ENCODE results near the gene CPNE7. TPM values are rescaled to one million over a fixed set of nuclear protein-coding genes. Genes with fewer than 3 reads are reported as not detected.

Gene CPNE7
- total RNA-seq, 1 experiment from 2014 or later: 40.4 TPM

- Histone ChIP-seq H3K36me3 (ENCODE audit: control insufficient read depth, insufficient read depth, low read length) (no peaks in the 10 kb centered on the region), H3K4me1 (peaks cover 44% of the 10 kb centered on the region), H3K4me3 (ENCODE audit: low read depth, low read length) (no peak overlapping the region), H3K27me3 (replicated peaks; ENCODE audit: control insufficient read depth, insufficient read depth, low read length) (no peaks in the 10 kb centered on the region), H3K9me3 (no peaks in the 10 kb centered on the region; the same call in 1 of the 2 replicates)
- Mint-ChIP-seq H3K36me3 (ENCODE audit: insufficient read depth, unreplicated experiment) (no peaks in the 10 kb centered on the region), H3K27me3 (ENCODE audit: insufficient read depth, unreplicated experiment) (no peaks in the 10 kb centered on the region), H3K4me1 (ENCODE audit: low read depth, unreplicated experiment) (peaks cover 27% of the 10 kb centered on the region), H3K9me3 (ENCODE audit: unreplicated experiment) (no peaks in the 10 kb centered on the region), H3K4me3 (ENCODE audit: unreplicated experiment) (no peak overlapping the region), H3K27ac (ENCODE audit: unreplicated experiment) (no peak overlapping the region)
- DNase-seq: no peak
- ChIA-PET CTCF (no interaction called here), POLR2A (no interaction called here)
- TF ChIP-seq CTCF (IDR thresholded peaks at IDR 0.05; ENCODE audit: insufficient read depth in 1 of 2, low read depth in 1 of 2, low read length in 1 of 2, severe bottlenecking in 1 of 2, unreplicated experiment in 1 of 2): no peak
- intact Hi-C loops (cut with micrococcal nuclease; ENCODE audit: unreplicated experiment): no loop called here
- BruUV-seq (replicated peaks): no TSS peak
These were observed 34.5 kb downstream of the CPNE7 start for GRCh38 chr16:89610108-89610453.

DNA sequence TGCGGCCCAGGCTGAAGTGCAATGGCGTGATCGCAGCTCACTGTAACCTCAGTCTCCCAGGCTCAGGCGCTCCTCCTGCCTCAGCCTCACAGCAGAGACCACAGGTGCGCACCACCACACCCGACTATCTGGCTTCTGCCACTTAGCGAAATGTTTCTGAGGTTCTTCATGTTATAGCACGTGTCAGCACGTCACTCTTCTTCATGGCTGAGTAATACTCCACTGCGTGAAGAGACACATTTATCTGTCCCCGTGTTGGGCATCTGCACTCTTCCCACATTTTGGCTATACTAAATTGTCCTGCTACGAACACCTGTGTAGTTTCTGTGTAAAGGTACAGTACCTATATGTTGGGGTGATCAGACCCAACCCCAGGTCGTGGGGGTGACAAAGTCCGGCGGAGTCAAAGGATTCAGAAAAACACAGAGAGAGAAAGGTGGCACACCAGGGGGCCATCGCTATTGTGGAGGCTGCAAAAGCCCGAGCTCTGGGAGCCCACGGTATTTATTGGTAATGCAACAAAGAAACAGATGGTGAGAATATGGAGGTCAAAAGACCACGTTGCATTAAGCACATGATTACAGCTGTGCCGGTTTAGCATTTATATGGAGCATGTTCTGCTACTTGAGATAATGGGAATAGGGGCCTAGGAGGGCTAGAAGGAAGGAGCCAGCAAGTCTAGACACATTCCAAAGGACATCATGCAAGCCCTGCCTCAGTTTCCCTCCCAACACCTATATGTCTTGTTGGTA, 37.0 kb downstream of the CPNE7 start:
- H3K36me3 Mint-ChIP-seq (ENCODE audit: insufficient read depth, unreplicated experiment): no peaks in the 10 kb centered on the region
- no peak for DNase-seq
- no peak overlapping the region for H3K27ac Mint-ChIP-seq (ENCODE audit: unreplicated experiment)
- Histone ChIP-seq H3K36me3 (ENCODE audit: control insufficient read depth, insufficient read depth, low read length) (no peaks in the 10 kb centered on the region), H3K9me3 (no peaks in the 10 kb centered on the region; the same call in 1 of the 2 replicates), H3K27me3 (replicated peaks; ENCODE audit: control insufficient read depth, insufficient read depth, low read length) (no peaks in the 10 kb centered on the region), H3K4me3 (ENCODE audit: low read depth, low read length) (no peak overlapping the region), H3K4me1 (peaks cover 44% of the 10 kb centered on the region)
- peaks cover 33% of the 10 kb centered on the region for H3K4me1 Mint-ChIP-seq (ENCODE audit: low read depth, unreplicated experiment)
- no peaks in the 10 kb centered on the region for H3K9me3 Mint-ChIP-seq (ENCODE audit: unreplicated experiment)
- intact Hi-C loops (cut with micrococcal nuclease; ENCODE audit: unreplicated experiment): no loop called here
- TF ChIP-seq CTCF (IDR thresholded peaks at IDR 0.05; ENCODE audit: insufficient read depth in 1 of 2, low read depth in 1 of 2, low read length in 1 of 2, severe bottlenecking in 1 of 2, unreplicated experiment in 1 of 2): no peak
- ChIA-PET CTCF (interaction anchor here (0.7 kb wide), 1 partner anchor 20 kb away, joined by 4 read pairs; no protein-coding TSS in a partner anchor), POLR2A (no interaction called here)
- BruUV-seq (replicated peaks): no TSS peak
- no peaks in the 10 kb centered on the region for H3K27me3 Mint-ChIP-seq (ENCODE audit: insufficient read depth, unreplicated experiment)
- H3K4me3 Mint-ChIP-seq (ENCODE audit: unreplicated experiment): no peak overlapping the region

- no peaks in the 10 kb centered on the region for H3K9me3 Mint-ChIP-seq (ENCODE audit: unreplicated experiment)
- H3K4me3 Mint-ChIP-seq (ENCODE audit: unreplicated experiment): no peak within 1 kb of the TSS
- H3K27me3 Mint-ChIP-seq (ENCODE audit: insufficient read depth, unreplicated experiment): no peaks in the 10 kb centered on the region
- no peaks in the 10 kb centered on the region for H3K36me3 ChIP-seq (ENCODE audit: control insufficient read depth, insufficient read depth, low read length)
- no peak for DNase-seq
- peaks cover 38% of the 10 kb centered on the region for H3K4me1 ChIP-seq
- TF ChIP-seq CTCF (IDR thresholded peaks at IDR 0.05; ENCODE audit: insufficient read depth in 1 of 2, low read depth in 1 of 2, low read length in 1 of 2, severe bottlenecking in 1 of 2, unreplicated experiment in 1 of 2): no peak
- intact Hi-C loops (cut with micrococcal nuclease; ENCODE audit: unreplicated experiment): no loop called here
- H3K4me1 Mint-ChIP-seq (ENCODE audit: low read depth, unreplicated experiment): peaks cover 33% of the 10 kb centered on the region
- no TSS peak for BruUV-seq (replicated peaks)
- H3K36me3 Mint-ChIP-seq (ENCODE audit: insufficient read depth, unreplicated experiment): no peaks in the 10 kb centered on the region
- no peaks in the 10 kb centered on the region; the same call in 1 of the 2 replicates for H3K9me3 ChIP-seq
- H3K27ac Mint-ChIP-seq (ENCODE audit: unreplicated experiment): no peak within 1 kb of the TSS
- POLR2A ChIA-PET: no interaction called here
- H3K27me3 ChIP-seq (replicated peaks; ENCODE audit: control insufficient read depth, insufficient read depth, low read length): no peaks in the 10 kb centered on the region
- no peak within 1 kb of the TSS for H3K4me3 ChIP-seq (ENCODE audit: low read depth, low read length)
- CTCF ChIA-PET: no interaction called here
These were observed 37.8 kb downstream of the CPNE7 start, which contains the start of gene DPEP1 for GRCh38 chr16:89613231-89613953. DPEP1 (plus strand) TSS chr16:89613642; CDS start chr16:89630411, 16,769 bp downstream.

Data from Caco-2 (cell line).